IMR-90 (cell line): Measurements from ENCODE around the gene DSCAML1. TPM values are rescaled to one million over a fixed set of nuclear protein-coding genes. Genes with fewer than 3 reads are reported as not detected.

Experiments used
- ATAC-seq: fragments of 200-7000 bp; cut with Tn5 transposase; 2 replicates; pipeline ENCODE4 v1.9.1; 2020; ENCODE audit warnings: low read depth, mild to moderate bottlenecking, moderate library complexity
- BruUV-seq: library from RNA; stranded (reverse); fragments of 400-500 nt; replicated peaks from 2 replicates; lab custom pipeline; 2021; lab: Mats Ljungman, UMichigan
- CTCF ChIA-PET: fragments of 300-600 bp; formaldehyde crosslinking; extraction: SDS; loops from one replicate; lab custom pipeline; 2021; ENCODE audit warnings: antibody characterized with exemption; lab: Yijun Ruan, JAX
- POLR2A ChIA-PET: fragments of 300-600 bp; sonication (Branson Sonifier 250); formaldehyde crosslinking; loops from one replicate; lab custom pipeline; 2022; ENCODE audit warnings: antibody characterized with exemption; ENCODE audit not compliant: unreplicated experiment; lab: Charles Lee
- DNase-seq: peaks from one replicate; pipeline ENCODE4 v3.0.0; 2013
- H2AFZ ChIP-seq: replicated peaks from 2 replicates; pipeline ENCODE3; 2013; ENCODE audit warnings: low read length, mild to moderate bottlenecking; ENCODE audit not compliant: poor library complexity
- H2AK5ac ChIP-seq: 2 replicates; pipeline ENCODE4 v1.6.1; 2013; ENCODE audit warnings: low read depth, low read length, inconsistent platforms
- H2AK9ac ChIP-seq: replicated peaks from 2 replicates; pipeline ENCODE3; 2013; ENCODE audit warnings: mild to moderate bottlenecking, low read depth, low read length, moderate library complexity; ENCODE audit not compliant: poor library complexity
- H2BK120ac ChIP-seq: 2 replicates; pipeline ENCODE4 v1.6.1; 2013; ENCODE audit warnings: low read depth, low read length, inconsistent platforms
- H2BK15ac ChIP-seq: 3 replicates; pipeline ENCODE4 v1.6.1; 2013; ENCODE audit warnings: low read depth, low read length, inconsistent platforms
- H2BK20ac ChIP-seq: 2 replicates; pipeline ENCODE4 v1.6.1; 2013; ENCODE audit warnings: low read depth, mild to moderate bottlenecking, inconsistent platforms, low read length, moderate library complexity
- H2BK5ac ChIP-seq: 2 replicates; pipeline ENCODE4 v1.6.1; 2013; ENCODE audit warnings: mild to moderate bottlenecking, low read depth, low read length, inconsistent platforms; ENCODE audit not compliant: poor library complexity, severe bottlenecking
- H3K14ac ChIP-seq: replicated peaks from 2 replicates; pipeline ENCODE4 v1.6.1; 2013; ENCODE audit warnings: low read depth, low read length, inconsistent platforms
- H3K18ac ChIP-seq: 2 replicates; pipeline ENCODE4 v1.6.1; 2013; ENCODE audit warnings: low read depth, low read length, control low read depth
- H3K23ac ChIP-seq: 2 replicates; pipeline ENCODE4 v1.6.1; 2013; ENCODE audit warnings: low read depth, low read length, inconsistent platforms
- H3K27ac ChIP-seq: 2 replicates; pipeline ENCODE4 v1.5.1; 2013; ENCODE audit warnings: mild to moderate bottlenecking, control low read depth, low read length; ENCODE audit not compliant: insufficient read depth
- H3K27me3 ChIP-seq: 2 replicates; pipeline ENCODE4 v1.6.1; 2013; ENCODE audit warnings: low read length; ENCODE audit not compliant: control insufficient read depth, insufficient read depth
- H3K36me3 ChIP-seq: 2 replicates; pipeline ENCODE4 v1.6.1; 2013; ENCODE audit warnings: low read length, mixed read lengths; ENCODE audit not compliant: control insufficient read depth, insufficient read depth
- H3K4ac ChIP-seq: 2 replicates; pipeline ENCODE4 v1.6.1; 2013; ENCODE audit warnings: low read depth, low read length, inconsistent platforms
- H3K4me1 ChIP-seq: 2 replicates; pipeline ENCODE4 v1.6.1; 2013; ENCODE audit warnings: low read length, mixed read lengths; ENCODE audit not compliant: control insufficient read depth, insufficient read depth
- H3K4me2 ChIP-seq: 2 replicates; pipeline ENCODE4 v1.6.1; 2013; ENCODE audit warnings: low read depth, mild to moderate bottlenecking, control low read depth, low read length, moderate library complexity
- H3K4me3 ChIP-seq: 2 replicates; pipeline ENCODE4 v1.5.1; 2013; ENCODE audit warnings: low read depth, mild to moderate bottlenecking, control low read depth, low read length, moderate library complexity; ENCODE audit not compliant: insufficient read depth
- H3K56ac ChIP-seq: 2 replicates; pipeline ENCODE4 v1.6.1; 2013; ENCODE audit warnings: low read length, inconsistent platforms; ENCODE audit not compliant: insufficient read depth; ENCODE audit errors: extremely low read depth
- H3K79me1 ChIP-seq, 2 experiments: 2 replicates each; pipeline ENCODE4 v1.6.1; 2013; ENCODE audit warnings: low read length in 2 of 2, inconsistent platforms in 1 of 2, low read depth in 1 of 2
- H3K9ac ChIP-seq: 2 replicates; pipeline ENCODE4 v1.6.1; 2013; ENCODE audit warnings: low read depth, low read length, control low read depth
- H3K9me1 ChIP-seq: 2 replicates; pipeline ENCODE4 v1.6.1; 2013; ENCODE audit warnings: low read length, inconsistent platforms; ENCODE audit not compliant: insufficient read depth
- H3K9me3 ChIP-seq: 2 replicates; pipeline ENCODE4 v1.6.1; 2013; ENCODE audit warnings: low read length; ENCODE audit not compliant: control insufficient read depth, insufficient read depth
- H4K20me1 ChIP-seq: 2 replicates; pipeline ENCODE4 v1.6.1; 2013; ENCODE audit warnings: low read length, inconsistent platforms; ENCODE audit not compliant: insufficient read depth
- H4K5ac ChIP-seq: 2 replicates; pipeline ENCODE4 v1.6.1; 2013; ENCODE audit warnings: mild to moderate bottlenecking, low read depth, low read length, control low read depth
- H4K8ac ChIP-seq, 2 experiments: 2 replicates each; pipeline ENCODE4 v1.6.1; 2013; ENCODE audit warnings: low read depth in 2 of 2, low read length in 2 of 2, control low read depth in 1 of 2, inconsistent platforms in 1 of 2
- H4K91ac ChIP-seq: 2 replicates; pipeline ENCODE4 v1.6.1; 2013; ENCODE audit warnings: low read depth, low read length, inconsistent platforms; ENCODE audit not compliant: insufficient read depth
- BHLHE40 ChIP-seq: fragments of 150-350 bp; IDR thresholded peaks from 2 replicates; pipeline ENCODE4 v1.6.1; 2016; ENCODE audit warnings: mild to moderate bottlenecking, low read depth, low read length
- CHD1 ChIP-seq: IDR thresholded peaks from 2 replicates; pipeline ENCODE4 v1.6.1; 2012; ENCODE audit warnings: low read depth, low read length, improper control_type of control experiment
- MXI1 ChIP-seq: IDR thresholded peaks from 2 replicates; pipeline ENCODE4 v1.6.1; 2012; ENCODE audit warnings: low read depth, mild to moderate bottlenecking, low read length, moderate library complexity, borderline replicate concordance
- POLR2A ChIP-seq: IDR thresholded peaks from 2 replicates; pipeline ENCODE4 v1.6.1; 2012; ENCODE audit warnings: mild to moderate bottlenecking, low read depth, low read length
- RCOR1 ChIP-seq: IDR thresholded peaks from 2 replicates; pipeline ENCODE4 v1.6.1; 2012; ENCODE audit warnings: mild to moderate bottlenecking, low read length, improper control_type of control experiment; ENCODE audit not compliant: insufficient replicate concordance
- RFX5 ChIP-seq: IDR thresholded peaks from 2 replicates; pipeline ENCODE4 v1.8.0; 2012; ENCODE audit warnings: low read depth, mild to moderate bottlenecking, low read length, moderate library complexity
- SMC3 ChIP-seq: fragments of 150-350 bp; IDR thresholded peaks from 2 replicates; pipeline ENCODE4 v1.6.1; 2016; ENCODE audit warnings: low read depth, mild to moderate bottlenecking, antibody characterized with exemption, low read length, moderate library complexity
- WGBS, 2 experiments: methylation state at CpG; one replicate each; pipeline versions ENCODE4 v1.1.5 to v1.1.7; 2013; ENCODE audit warnings: missing lambda C conversion rate in 2 of 2; ENCODE audit not compliant: insufficient read length in 1 of 2; ENCODE audit errors: extremely low coverage in 2 of 2; 5-methylcytosine and 5-hydroxymethylcytosine counted together
- dilution Hi-C: fragments of 300-500 bp; cut with HindIII; formaldehyde crosslinking; loops from one replicate; pipeline ENCODE4 v1.14.3; 2018; ENCODE audit warnings: low sequenced_read_pairs; ENCODE audit not compliant: unreplicated experiment
- in situ Hi-C: fragments of 300-500 bp; cut with MboI; formaldehyde crosslinking; loops from 3 replicates; pipeline ENCODE4 v1.14.3; 2019; ENCODE audit warnings: low sequenced_read_pairs, inconsistent platforms, mixed read lengths
- intact Hi-C: fragments of 100-400 bp; cut with micrococcal nuclease; formaldehyde crosslinking; loops from 2 replicates; pipeline ENCODE4 v1.10.0; 2022
- polyA plus RNA-seq, 3 experiments: library from polyadenylated mRNA; depleted of rRNA; stranded (reverse); fragments of >200 nt; gene quantifications; 2 replicates each; pipeline ENCODE4 v1.2.3, GENCODE V29; 2012; ENCODE audit warnings: low replicate concordance in 1 of 3
- total RNA-seq: library from RNA; depleted of rRNA; stranded (reverse); fragments of >200 nt; gene quantifications from 2 replicates; pipeline ENCODE4 v1.2.3, GENCODE V29; 2012

The DSCAML1 gene
- total and polyA plus RNA-seq, 2 of the 4 experiments (the other 2 are of a cell fraction): not detected

- Histone ChIP-seq H3K14ac (no peak overlapping the region), H3K56ac (no peak overlapping the region), H2AK5ac (no peak overlapping the region), H2BK120ac (no peak overlapping the region), H3K36me3 (no peaks in the 10 kb centered on the region), H3K79me1 (no peaks in the 10 kb centered on the region), H3K9me3 (no peaks in the 10 kb centered on the region), H4K91ac (no peak overlapping the region), H4K5ac (no peak overlapping the region), H4K20me1 (no peaks in the 10 kb centered on the region), H3K4ac (no peak overlapping the region), H3K4me2 (no peak overlapping the region), H3K23ac (no peak overlapping the region), H3K18ac (no peak overlapping the region), H3K27ac (no peak overlapping the region), H2AFZ (no peak overlapping the region), H3K9ac (no peak overlapping the region), H2BK20ac (no peak overlapping the region), H2BK15ac (no peak overlapping the region), H3K4me1 (no peaks in the 10 kb centered on the region), H3K9me1 (no peaks in the 10 kb centered on the region), H3K4me3 (no peak overlapping the region), H2BK5ac (no peak overlapping the region), H2AK9ac (no peak overlapping the region), H3K27me3 (peaks cover 14% of the 10 kb centered on the region), H4K8ac (no peak overlapping the region)
- in situ Hi-C loops: no loop called here
- ATAC-seq: no peak
- POLR2A ChIA-PET: no interaction called here
- BruUV-seq: no TSS peak
- WGBS, 2 experiments: 39% methylated on average over 11 of the region's 25 CpGs; no CpG with 5 or more reads in 1 of the 2 experiments
- DNase-seq: no peak
- dilution Hi-C loops: no loop called here
- TF ChIP-seq POLR2A (no peak), MXI1 (no peak), BHLHE40 (no peak), SMC3 (no peak), RCOR1 (no peak), CHD1 (no peak), RFX5 (no peak)
- intact Hi-C loops: no loop called here
- CTCF ChIA-PET: no interaction called here
Measured at GRCh38 chr11:117717485-117718314, 79.3 kb downstream of the DSCAML1 start.
